Esophagus (tissue), 2 donors: ENCODE measurements around the gene ZNF3. TPM values are rescaled to one million over a fixed set of nuclear protein-coding genes. Genes with fewer than 3 reads are reported as not detected.

ENCODE experiments used
- H3K27ac ChIP-seq, 2 donors: one replicate each; pipeline ENCODE4 v1.5.1; 2013; ENCODE audit warnings: low read depth in 2 of 2, mild to moderate bottlenecking in 2 of 2, inconsistent platforms in 1 of 2, low read length in 1 of 2, moderate library complexity in 1 of 2
- H3K27me3 ChIP-seq, 2 donors: one replicate each; pipeline ENCODE4 v1.6.1; 2013; ENCODE audit warnings: low read length in 2 of 2, control low read depth in 1 of 2, mild to moderate bottlenecking in 1 of 2; ENCODE audit not compliant: insufficient read depth in 2 of 2, control insufficient read depth in 1 of 2
- H3K36me3 ChIP-seq, 2 donors: one replicate each; pipeline ENCODE4 v1.6.1; 2013; ENCODE audit warnings: low read length in 1 of 2; ENCODE audit not compliant: control insufficient read depth in 2 of 2, insufficient read depth in 2 of 2
- H3K4me1 ChIP-seq, 2 donors: one replicate each; pipeline ENCODE4 v1.6.1; 2013; ENCODE audit warnings: low read length in 1 of 2; ENCODE audit not compliant: control insufficient read depth in 2 of 2, insufficient read depth in 2 of 2
- H3K4me3 ChIP-seq, 2 donors: one replicate each; pipeline ENCODE4 v1.5.1; 2013; ENCODE audit warnings: low read length in 2 of 2, mild to moderate bottlenecking in 2 of 2, low read depth in 1 of 2, moderate library complexity in 1 of 2
- H3K9me3 ChIP-seq, 2 donors: one replicate each; pipeline ENCODE4 v1.6.1; 2013; ENCODE audit warnings: mild to moderate bottlenecking in 2 of 2, low read depth in 1 of 2, low read length in 1 of 2, moderate library complexity in 1 of 2; ENCODE audit not compliant: control insufficient read depth in 2 of 2, insufficient read depth in 1 of 2
- WGBS, 2 donors: extraction: QIAGEN DNeasy Blood & Tissue Kit; methylation state at CpG; one replicate each; pipeline ENCODE4 v1.1.7; 2013; 5-methylcytosine and 5-hydroxymethylcytosine counted together
- polyA plus RNA-seq, 2 donors: library from polyadenylated mRNA; stranded (reverse); fragments of 200-250 nt; gene quantifications; one replicate each; pipeline ENCODE4 v1.2.3, GENCODE V29; 2013
- donor health status: healthy with polysubstance abuse.
- donor health status: Bipolar disorder and iron deficiency.

The ZNF3 gene
- polyA plus RNA-seq, 2 donors: 10.4 to 14.6 TPM

DNA sequence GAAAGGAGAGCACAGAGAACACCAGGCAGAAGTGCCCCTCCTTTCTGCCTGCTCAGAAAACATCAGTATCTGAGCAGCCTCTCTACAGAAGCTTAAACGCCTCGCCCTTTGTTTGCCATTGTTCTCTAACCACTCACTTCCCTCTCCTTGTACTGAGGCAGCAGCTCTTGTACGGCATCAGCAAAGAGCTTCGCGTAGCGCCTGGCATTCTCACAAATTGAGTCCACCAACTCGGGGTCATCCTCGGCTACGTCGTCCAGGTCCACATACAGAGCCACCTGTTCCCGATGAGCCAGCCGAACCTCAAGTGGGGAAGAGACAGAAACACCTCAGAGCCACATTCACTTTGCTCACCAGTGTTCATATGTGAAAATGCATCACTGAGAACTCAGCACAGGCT is 17.9 kb upstream of the ZNF3 start:
- no peaks in the 10 kb centered on the region for H3K9me3 ChIP-seq
- H3K36me3 ChIP-seq: peaks cover 20 to 35% of the 10 kb centered on the region in 2 donors
- H3K4me3 ChIP-seq: peak overlapping the region; percentile 18 to 85
- peaks cover 0 to 14% of the 10 kb centered on the region in 2 donors for H3K4me1 ChIP-seq
- H3K27me3 ChIP-seq: no peaks in the 10 kb centered on the region
- peak overlapping the region; percentile 26 to 61 for H3K27ac ChIP-seq
- 54 to 60% methylated on average over 12 of the region's 12 CpGs for WGBS, 2 donors

DNA sequence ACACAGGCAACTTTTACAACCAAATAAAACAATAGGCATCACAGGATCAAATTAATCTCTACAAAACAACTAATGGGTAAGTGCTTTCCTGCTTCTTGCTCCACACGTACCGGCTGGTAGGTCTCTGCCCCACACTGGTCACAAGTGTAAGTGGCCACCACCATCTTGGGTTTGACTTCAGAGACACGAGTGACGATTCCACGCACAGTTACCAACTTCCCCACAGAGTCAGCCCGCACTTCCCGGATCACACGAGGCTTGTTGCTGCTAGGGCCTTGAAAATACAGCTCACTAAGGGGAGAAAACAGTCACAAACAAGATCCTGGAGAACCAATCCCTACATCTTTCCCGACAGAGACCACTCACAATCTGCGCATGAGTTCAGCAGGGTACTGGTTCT is 17.4 kb upstream of the ZNF3 start:
- Histone ChIP-seq H3K4me1 (peaks cover 0 to 14% of the 10 kb centered on the region in 2 donors), H3K36me3 (peaks cover 20 to 35% of the 10 kb centered on the region in 2 donors), H3K9me3 (no peaks in the 10 kb centered on the region), H3K4me3 (no peak overlapping the region), H3K27ac (peak overlapping the region in 1 of 2 donors; percentile 34), H3K27me3 (no peaks in the 10 kb centered on the region)
- WGBS, 2 donors: 81 to 82% methylated on average over 10 of the region's 10 CpGs

DNA sequence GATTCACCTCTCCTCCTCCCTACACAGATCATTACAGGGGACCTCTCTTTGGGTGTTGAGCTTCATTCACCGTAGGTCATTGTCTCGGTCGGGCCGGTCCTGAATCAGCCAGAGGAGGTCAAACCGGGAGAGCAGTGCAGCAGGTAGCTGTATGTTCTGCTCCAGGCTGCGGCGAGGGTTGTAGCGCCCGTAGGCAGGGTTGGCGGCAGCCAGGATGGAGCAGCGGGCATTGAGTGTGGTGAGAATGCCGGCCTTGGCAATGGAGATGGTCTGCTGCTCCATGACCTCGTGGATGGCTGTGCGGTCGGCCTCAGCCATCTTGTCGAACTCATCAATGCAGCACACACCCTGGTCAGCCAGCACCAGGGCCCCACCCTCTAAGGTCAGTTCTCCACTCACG is 14.2 kb upstream of the ZNF3 start:
- no peaks in the 10 kb centered on the region for H3K27me3 ChIP-seq
- no peaks in the 10 kb centered on the region for H3K9me3 ChIP-seq
- no peak overlapping the region for H3K4me3 ChIP-seq
- 89 to 93% methylated on average over 17 of the region's 17 CpGs for WGBS, 2 donors
- H3K4me1 ChIP-seq: peaks cover 0 to 8% of the 10 kb centered on the region in 2 donors
- H3K36me3 ChIP-seq: peaks cover 32 to 63% of the 10 kb centered on the region in 2 donors
- no peak overlapping the region for H3K27ac ChIP-seq

DNA sequence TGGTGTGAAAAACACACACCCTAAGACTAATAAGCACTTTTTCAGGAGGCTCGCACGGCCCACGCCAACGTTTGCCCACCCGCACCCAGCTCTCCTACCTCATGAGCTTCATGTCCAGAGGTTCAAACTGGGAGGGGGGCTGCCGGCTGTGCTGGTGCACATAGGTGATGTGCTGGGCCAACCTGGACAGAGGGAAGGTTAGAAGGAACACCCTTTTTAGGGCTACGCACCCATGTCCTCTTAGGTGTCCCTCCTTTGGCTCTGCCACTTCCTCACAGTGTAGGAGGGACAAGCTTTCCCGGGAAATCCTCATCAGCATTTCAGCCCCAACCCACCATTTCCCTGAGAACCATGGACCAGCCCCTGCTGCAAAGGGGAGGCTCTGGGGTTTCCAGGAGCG is 13.8 kb upstream of the ZNF3 start:
- Histone ChIP-seq H3K9me3 (no peaks in the 10 kb centered on the region), H3K4me1 (peaks cover 0 to 11% of the 10 kb centered on the region in 2 donors), H3K27ac (no peak overlapping the region), H3K4me3 (no peak overlapping the region), H3K27me3 (no peaks in the 10 kb centered on the region), H3K36me3 (peaks cover 32 to 66% of the 10 kb centered on the region in 2 donors)
- WGBS, 2 donors: 81% methylated on average over 9 of the region's 9 CpGs

DNA sequence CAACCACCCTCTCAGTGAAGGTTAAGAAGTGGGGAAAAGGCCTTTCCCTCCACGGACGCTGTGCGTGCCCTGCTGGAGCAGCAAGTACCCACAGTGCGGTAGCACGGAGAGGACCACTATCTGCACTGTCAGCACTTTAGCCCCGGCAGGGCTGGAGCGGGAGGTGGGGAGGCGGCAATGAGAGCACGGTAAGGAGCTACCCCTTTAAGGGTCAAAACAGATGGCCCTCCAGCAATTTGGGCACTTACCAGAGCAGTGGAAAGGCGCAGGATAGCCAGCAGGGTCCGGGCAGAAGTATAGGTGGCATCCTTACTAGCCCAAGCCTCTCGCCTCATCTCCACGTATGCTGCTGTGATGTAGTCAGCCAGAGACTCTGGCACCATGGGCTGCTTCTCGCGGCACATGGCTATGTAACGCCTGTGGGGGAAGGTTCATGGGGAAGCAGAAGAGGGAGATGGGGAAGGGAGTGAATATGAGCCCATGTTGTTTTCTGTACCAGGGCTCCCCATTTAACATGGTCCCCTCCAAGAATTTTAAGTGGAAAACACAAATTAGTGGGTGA is 12.5 kb upstream of the ZNF3 start:
- Histone ChIP-seq H3K27me3 (no peaks in the 10 kb centered on the region), H3K9me3 (no peaks in the 10 kb centered on the region), H3K4me1 (peaks cover 0 to 5% of the 10 kb centered on the region in 2 donors), H3K36me3 (peaks cover 32 to 61% of the 10 kb centered on the region in 2 donors), H3K27ac (no peak overlapping the region), H3K4me3 (no peak overlapping the region)
- 75 to 83% methylated on average over 16 of the region's 16 CpGs for WGBS, 2 donors

DNA sequence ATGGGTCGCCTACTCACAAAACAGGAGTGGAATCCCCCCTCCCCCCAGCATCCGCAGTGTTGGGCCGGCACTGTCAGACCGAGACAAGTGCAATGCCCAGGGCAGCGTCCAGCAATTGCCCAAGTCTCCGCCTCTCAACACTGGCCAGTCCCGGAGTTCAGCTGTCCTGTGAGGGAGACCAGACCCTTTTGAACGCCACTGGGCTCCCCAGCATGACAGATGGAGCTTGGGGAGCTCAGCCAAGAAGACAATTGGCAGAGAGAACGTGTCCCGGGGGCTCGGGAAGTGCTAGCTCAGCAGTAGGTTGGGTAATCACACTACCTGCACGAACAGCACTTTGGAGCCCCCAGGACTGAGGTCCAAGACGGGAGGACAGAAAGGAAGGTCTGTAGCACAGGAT is 12.0 kb upstream of the ZNF3 start:
- H3K36me3 ChIP-seq: peaks cover 32 to 58% of the 10 kb centered on the region in 2 donors
- WGBS, 2 donors: 42 to 49% methylated on average over 13 of the region's 13 CpGs
- H3K27me3 ChIP-seq: no peaks in the 10 kb centered on the region
- no peaks in the 10 kb centered on the region for H3K9me3 ChIP-seq
- H3K27ac ChIP-seq: no peak overlapping the region
- H3K4me1 ChIP-seq: peaks cover 0 to 4% of the 10 kb centered on the region in 2 donors
- no peak overlapping the region for H3K4me3 ChIP-seq

DNA sequence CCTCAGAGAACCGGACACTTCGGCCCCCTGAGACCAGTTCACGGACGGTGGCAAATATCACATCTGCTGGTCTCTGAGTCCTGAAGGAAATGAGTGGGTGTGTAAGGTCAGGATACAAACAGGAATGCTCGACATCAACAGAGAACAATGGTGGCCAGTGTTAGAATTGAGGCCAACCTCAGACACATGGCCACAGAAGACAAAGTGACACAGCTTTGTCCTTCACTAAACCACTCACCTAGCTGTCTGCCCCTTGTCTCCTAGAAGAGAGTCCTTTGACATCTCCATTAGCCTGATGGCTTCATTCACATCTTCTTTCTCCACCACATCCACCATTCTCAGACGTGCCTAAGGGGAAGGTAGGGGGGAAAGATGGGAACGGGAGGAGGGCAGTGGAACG is 11.5 kb upstream of the ZNF3 start:
- Histone ChIP-seq H3K4me1 (peaks cover 0 to 4% of the 10 kb centered on the region in 2 donors), H3K27me3 (no peaks in the 10 kb centered on the region), H3K36me3 (peaks cover 32 to 54% of the 10 kb centered on the region in 2 donors), H3K9me3 (no peaks in the 10 kb centered on the region), H3K27ac (no peak overlapping the region), H3K4me3 (no peak overlapping the region)
- 53 to 58% methylated on average over 8 of the region's 8 CpGs for WGBS, 2 donors

DNA sequence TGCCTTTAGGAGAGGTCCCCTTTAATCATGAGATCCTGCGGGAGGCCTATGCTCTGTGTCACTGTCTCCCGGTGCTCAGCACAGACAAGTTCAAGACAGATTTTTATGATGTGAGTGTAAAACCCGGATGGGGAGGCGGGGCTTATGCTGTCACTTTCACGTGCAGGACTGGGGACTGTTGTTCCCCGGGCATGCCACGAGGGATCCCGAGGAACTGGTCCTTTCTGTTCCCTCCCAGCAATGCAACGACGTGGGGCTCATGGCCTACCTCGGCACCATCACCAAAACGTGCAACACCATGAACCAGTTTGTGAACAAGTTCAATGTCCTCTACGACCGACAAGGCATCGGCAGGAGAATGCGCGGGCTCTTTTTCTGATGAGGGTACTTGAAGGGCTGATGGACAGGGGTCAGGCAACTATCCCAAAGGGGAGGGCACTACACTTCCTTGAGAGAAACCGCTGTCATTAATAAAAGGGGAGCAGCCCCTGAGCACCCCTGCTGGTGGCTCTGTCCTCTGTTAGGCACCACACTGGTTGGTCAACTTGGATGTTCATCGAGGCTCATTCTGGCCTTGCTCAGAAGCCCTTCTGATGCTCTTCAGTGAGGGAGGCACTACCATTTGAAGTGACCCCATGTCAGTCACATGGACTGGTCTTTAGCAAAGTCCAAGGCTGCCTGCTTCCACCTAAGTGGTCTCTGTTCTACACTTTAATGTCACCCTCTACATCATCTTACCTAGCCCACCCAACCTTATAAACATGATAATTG is 10.1 kb upstream of the ZNF3 start:
- no peaks in the 10 kb centered on the region for H3K9me3 ChIP-seq
- H3K27ac ChIP-seq: no peak overlapping the region
- 62 to 64% methylated on average over 19 of the region's 19 CpGs for WGBS, 2 donors
- H3K4me1 ChIP-seq: peaks cover 0 to 4% of the 10 kb centered on the region in 2 donors
- no peak overlapping the region for H3K4me3 ChIP-seq
- no peaks in the 10 kb centered on the region for H3K27me3 ChIP-seq
- peaks cover 23 to 46% of the 10 kb centered on the region in 2 donors for H3K36me3 ChIP-seq

DNA sequence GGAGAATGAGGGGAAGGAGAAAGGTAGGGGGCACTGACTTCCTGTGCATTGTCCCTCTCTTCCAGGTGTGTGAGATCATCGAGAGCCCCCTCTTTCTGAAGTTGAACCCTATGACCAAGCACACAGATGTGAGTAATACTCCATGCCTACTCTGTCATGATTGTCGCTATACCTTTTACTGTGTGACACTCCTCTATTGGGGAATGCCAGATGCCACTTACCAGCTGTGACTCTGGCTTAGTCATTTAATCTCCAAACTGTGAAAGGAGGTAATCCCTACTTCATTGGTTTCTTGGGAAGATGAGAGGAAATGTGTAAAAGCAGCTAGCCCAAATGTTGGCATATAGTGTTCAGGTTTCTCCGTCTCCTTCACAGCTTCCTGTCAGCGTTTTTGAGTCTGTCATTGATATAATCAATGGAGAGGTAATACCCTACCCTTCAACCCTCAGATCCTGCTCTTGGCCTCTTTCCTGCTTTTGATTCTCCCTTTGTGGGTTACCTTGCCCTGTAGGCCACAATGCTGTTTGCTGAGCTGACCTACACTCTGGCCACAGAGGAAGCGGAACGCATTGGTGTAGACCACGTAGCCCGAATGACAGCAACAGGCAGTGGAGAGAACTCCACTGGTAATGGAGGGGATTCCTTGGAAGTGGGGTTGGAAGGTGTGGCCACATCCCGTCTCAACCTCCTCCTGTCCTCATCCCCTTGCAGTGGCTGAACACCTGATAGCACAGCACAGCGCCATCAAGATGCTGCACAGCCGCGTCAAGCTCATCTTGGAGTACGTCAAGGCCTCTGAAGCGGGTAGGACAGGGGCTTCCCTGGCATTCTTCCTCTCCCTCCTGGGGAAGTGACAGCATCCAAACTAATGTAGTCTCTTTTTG is 9.2 kb upstream of the ZNF3 start:
- peaks cover 18 to 40% of the 10 kb centered on the region in 2 donors for H3K36me3 ChIP-seq
- WGBS, 2 donors: 85 to 89% methylated on average over 14 of the region's 14 CpGs
- peak overlapping the region in 1 of 2 donors; percentile 86 for H3K27ac ChIP-seq
- H3K4me1 ChIP-seq: peaks cover 0 to 4% of the 10 kb centered on the region in 2 donors
- no peak overlapping the region for H3K4me3 ChIP-seq
- H3K27me3 ChIP-seq: no peaks in the 10 kb centered on the region
- H3K9me3 ChIP-seq: no peaks in the 10 kb centered on the region
